GM12878 (cell line): ENCODE measurements around the gene MPIG6B. TPM values are rescaled to one million over a fixed set of nuclear protein-coding genes. Genes with fewer than 3 reads are reported as not detected.

ENCODE experiments used
- ATAC-seq: fragments of 200-7000 bp; cut with Tn5 transposase; 3 replicates; pipeline ENCODE4 v1.9.1; 2020; ENCODE audit warnings: mild to moderate bottlenecking, moderate library complexity
- BruUV-seq: library from RNA; stranded (reverse); fragments of 400-500 nt; replicated peaks from 2 replicates; lab custom pipeline; 2021; lab: Mats Ljungman, UMichigan
- CTCF ChIA-PET: fragments of 300-600 bp; sonication (Branson Sonifier 250); formaldehyde crosslinking; extraction: SDS; loops from one replicate; lab custom pipeline; 2021; ENCODE audit warnings: inconsistent platforms; lab: Yijun Ruan, JAX
- POLR2A ChIA-PET: fragments of 350-600 bp; formaldehyde crosslinking; extraction: SDS; loops from one replicate; lab custom pipeline; 2021; ENCODE audit warnings: inconsistent platforms; lab: Charles Lee
- RAD21 ChIA-PET: fragments of 300-600 bp; sonication (Branson Sonifier 250); formaldehyde crosslinking; loops from one replicate; lab custom pipeline; 2023; ENCODE audit warnings: antibody characterized with exemption; ENCODE audit not compliant: unreplicated experiment; lab: Charles Lee
- SMC1A ChIA-PET: fragments of 300-600 bp; sonication (Branson Sonifier 250); formaldehyde crosslinking; loops from one replicate; lab custom pipeline; 2023; ENCODE audit not compliant: unreplicated experiment, uncharacterized antibody; lab: Charles Lee
- DNase-seq: peaks from one replicate; pipeline ENCODE4 v3.0.0-alpha.2; 2011; ENCODE audit warnings: low read depth, low spot score
- FAIRE-seq: peaks from 3 replicates; lab custom pipeline; 2011; peaks lifted over from hg19 to GRCh38; lab: Jason Lieb, UNC
- H2AFZ ChIP-seq: 2 replicates; pipeline ENCODE4 v1.6.0; 2011; ENCODE audit warnings: low read depth, low read length, control low read depth; ENCODE audit not compliant: control insufficient read depth
- H3K27ac ChIP-seq: 2 replicates; pipeline ENCODE4 v1.5.1; 2011; ENCODE audit warnings: control low read depth; ENCODE audit not compliant: control insufficient read depth, insufficient read depth
- H3K27me3 ChIP-seq, 2 experiments: replicated peaks in 1 of 2; 2 replicates each; pipeline versions ENCODE4 v1.6.0 to v1.6.1; 2011; ENCODE audit warnings: low read length in 1 of 2; ENCODE audit not compliant: control insufficient read depth in 2 of 2, insufficient read depth in 2 of 2
- H3K36me3 ChIP-seq, 2 experiments: 2 replicates each; pipeline ENCODE4 v1.5.1; 2011; ENCODE audit warnings: low read length in 1 of 2; ENCODE audit not compliant: control insufficient read depth in 2 of 2, insufficient read depth in 2 of 2
- H3K4me1 ChIP-seq: 2 replicates; pipeline ENCODE4 v1.6.1; 2011; ENCODE audit warnings: mild to moderate bottlenecking, low read length, moderate library complexity, mixed read lengths; ENCODE audit not compliant: control insufficient read depth, insufficient read depth
- H3K4me2 ChIP-seq: 2 replicates; pipeline ENCODE4 v1.6.0; 2011; ENCODE audit warnings: control low read depth; ENCODE audit not compliant: control insufficient read depth, insufficient read depth
- H3K4me3 ChIP-seq: fragments of 200-600 bp; sonication (generic); 2 replicates; pipeline ENCODE4 v1.5.1; 2016
- H3K79me2 ChIP-seq: 2 replicates; pipeline ENCODE4 v1.6.0; 2011; ENCODE audit warnings: low read length; ENCODE audit not compliant: control insufficient read depth, insufficient read depth
- H3K9ac ChIP-seq: 2 replicates; pipeline ENCODE4 v1.8.0; 2011; ENCODE audit warnings: low read length, control low read depth, mixed read lengths; ENCODE audit not compliant: control insufficient read depth, insufficient read depth
- H3K9me3 ChIP-seq: replicated peaks from 3 replicates; pipeline ENCODE4 v1.5.1; 2011; ENCODE audit warnings: mild to moderate bottlenecking, low read length; ENCODE audit not compliant: control insufficient read depth, insufficient read depth
- H4K20me1 ChIP-seq: 2 replicates; pipeline ENCODE4 v1.6.0; 2011; ENCODE audit not compliant: control insufficient read depth, insufficient read depth
- ATF7 ChIP-seq: fragments of 450-650 bp; IDR thresholded peaks from 2 replicates; pipeline ENCODE4 v1.6.1; 2016; ENCODE audit warnings: low read depth, mild to moderate bottlenecking
- E2F8 ChIP-seq: fragments of 450-650 bp; IDR thresholded peaks from 2 replicates; pipeline ENCODE4 v1.6.1; 2018; ENCODE audit warnings: mild to moderate bottlenecking, low read depth, moderate library complexity; ENCODE audit not compliant: partially characterized antibody
- KLF5 ChIP-seq: fragments of 450-650 bp; IDR thresholded peaks from 2 replicates; pipeline ENCODE4 v1.6.1; 2014; ENCODE audit warnings: mild to moderate bottlenecking; ENCODE audit not compliant: partially characterized antibody
- MEF2B ChIP-seq: fragments of 450-650 bp; IDR thresholded peaks from 2 replicates; pipeline ENCODE4 v1.6.1; 2018; ENCODE audit warnings: mild to moderate bottlenecking, moderate library complexity; ENCODE audit not compliant: partially characterized antibody, poor library complexity, severe bottlenecking
- PAX8 ChIP-seq: fragments of 450-650 bp; IDR thresholded peaks from 2 replicates; pipeline ENCODE4 v1.6.1; 2017; ENCODE audit warnings: mild to moderate bottlenecking, moderate library complexity
- POLR2A ChIP-seq: IDR thresholded peaks from 2 replicates; pipeline ENCODE4 v1.6.1; 2011; ENCODE audit warnings: low read depth, mild to moderate bottlenecking, low read length
- POLR2AphosphoS2 ChIP-seq: IDR thresholded peaks from 2 replicates; pipeline ENCODE4 v1.6.1; 2011; ENCODE audit warnings: low read depth, mild to moderate bottlenecking, low read length, improper control_type of control experiment, moderate library complexity
- USF1 ChIP-seq: IDR thresholded peaks from 2 replicates; pipeline ENCODE4 v1.6.1; 2011; ENCODE audit warnings: borderline replicate concordance, low read depth, mild to moderate bottlenecking, moderate library complexity, mixed read lengths, low read length; ENCODE audit not compliant: insufficient read depth; ENCODE audit errors: extremely low read length
- WGBS: methylation state at CpG from one replicate; pipeline ENCODE4 v1.1.6; 2016; ENCODE audit warnings: low lambda C conversion rate; ENCODE audit not compliant: insufficient replicate concordance, insufficient coverage; ENCODE audit errors: missing lambda C conversion rate; 5-methylcytosine and 5-hydroxymethylcytosine counted together
- in situ Hi-C: fragments of 300-500 bp; cut with MboI; formaldehyde crosslinking; loops from 9 replicates; pipeline ENCODE4 v1.14.3; 2018; ENCODE audit warnings: mixed read lengths
- intact Hi-C: fragments of 100-400 bp; cut with micrococcal nuclease; formaldehyde crosslinking; loops from one replicate; pipeline ENCODE4 v1.14.2; 2022; ENCODE audit not compliant: unreplicated experiment
- polyA plus RNA-seq, 11 experiments: library from polyadenylated mRNA; depleted of rRNA in 4 of 11; unstranded in 6 of 11; stranded (reverse) in 5 of 11; fragments of >200 nt; fragmentation: Nextera tagmentation in 4 of 11; fragmentation: Illumina TruSeq in 1 of 11; extraction: Ambion mirVana in 4 of 11; extraction: Trizol in 1 of 11; gene quantifications; 1 replicate in 1 of 11; 2 replicates in 10 of 11; pipeline versions ENCODE4 v1.2.1 to v1.2.3, GENCODE V29; 2011 to 2016; ENCODE audit warnings: inconsistent platforms in 2 of 11, missing spikeins in 2 of 11, low read depth in 1 of 11
- total RNA-seq, 4 experiments: library from RNA; depleted of rRNA in 3 of 4; stranded (reverse); fragments of >200 nt in 3 of 4; fragmentation: Illumina TruSeq in 1 of 4; extraction: Trizol in 1 of 4; gene quantifications; 2 replicates each; pipeline versions ENCODE4 v1.2.1 to v1.2.3, GENCODE V29; 2013 to 2021

MPIG6B gene
- total and polyA plus RNA-seq, 10 of the 15 experiments (the other 5 are each of a cell fraction or from before 2014, with no cell fraction given), result not detected

GRCh38 chr6:31758281-31758680, 35.1 kb downstream of the MPIG6B start (continued):
- TF ChIP-seq E2F8 (no peak), POLR2A (no peak)
- TF ChIP-seq, all 136 proteins: peak for 0

DNA sequence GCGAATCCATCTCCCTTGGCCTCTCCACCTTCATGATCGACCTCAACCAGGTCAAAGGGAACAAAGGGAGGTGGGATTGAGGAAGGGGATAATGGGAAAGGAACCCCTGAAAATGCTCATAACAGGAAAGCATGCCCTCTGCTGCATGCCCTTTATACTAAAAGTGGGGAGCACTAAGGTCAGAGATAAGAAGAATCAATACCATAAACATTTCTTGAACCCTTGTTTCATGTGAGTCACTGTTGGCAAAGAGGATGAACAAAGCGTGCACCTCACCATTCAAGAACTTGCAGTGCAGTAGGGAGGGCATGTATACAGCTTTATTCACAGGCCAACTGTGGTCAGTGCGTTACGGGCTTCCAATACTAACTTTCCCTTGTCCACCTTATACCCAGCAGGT, 37.6 kb downstream of the MPIG6B start:
- Histone ChIP-seq H4K20me1 (no peaks in the 10 kb centered on the region), H3K9me3 (no peaks in the 10 kb centered on the region), H3K4me2 (no peak overlapping the region), H3K27me3 (no peaks in the 10 kb centered on the region), H3K27ac (no peak overlapping the region), H3K36me3 (no peaks in the 10 kb centered on the region; a peak in 2 of 4 replicates)
- ChIA-PET SMC1A (interaction anchor here (1.1 kb wide), 1 partner anchor 31 kb away, joined by 3 read pairs; the partner anchor contains the start of gene DDAH2), RAD21 (no interaction called here), CTCF (interaction anchor here (4.2 kb wide), 1 partner anchor 9 kb away, joined by 24 read pairs; no protein-coding TSS in a partner anchor)
- BruUV-seq, result no TSS peak
- no peak for ATAC-seq
- 97% methylated on average over 5 of the region's 5 CpGs for WGBS
- intact Hi-C loops, result no loop called here
- in situ Hi-C loops, result no loop called here
- no peak for TF ChIP-seq POLR2AphosphoS2
- no peak for TF ChIP-seq KLF5
- TF ChIP-seq PAX8, result no peak
- no peak for TF ChIP-seq USF1
- no peak for TF ChIP-seq MEF2B
- TF ChIP-seq ATF7, result no peak
- TF ChIP-seq, all 136 proteins: peak for 0
- Histone ChIP-seq H3K9ac (no peak overlapping the region), H3K4me3 (no peak overlapping the region), H3K79me2 (no peaks in the 10 kb centered on the region), H2AFZ (no peak overlapping the region), H3K4me1 (no peaks in the 10 kb centered on the region)
- no peak for DNase-seq
- POLR2A ChIA-PET, result no interaction called here
- FAIRE-seq, result no peak
